Measurements from ENCODE around the gene TEDDM1.

GRCh38 chr1:182392050-182393028, 8.1 kb downstream of the TEDDM1 start:
- no peak for TF ChIP-seq CTCF (IDR thresholded peaks at IDR 0.05)
- TF ChIP-seq POLR2A (IDR thresholded peaks at IDR 0.05): no peak
- TF ChIP-seq POLR2AphosphoS5 (IDR thresholded peaks at IDR 0.05): no peak
- no peak for TF ChIP-seq EP300 (IDR thresholded peaks at IDR 0.05)

Measured in stomach (tissue), 4 donors.